ENCODE measurements around the gene PSMB4. TPM values are rescaled to one million over a fixed set of nuclear protein-coding genes. Genes with fewer than 3 reads are reported as not detected.
A peak's percentile ranks its signal among the peaks of the same experiment; 100 is the strongest.
"Not testable (repeated sequence)": the region's sequence is repeated elsewhere in the genome, so short reads cannot be mapped to it uniquely, and the experiment has no call there.

The PSMB4 gene
- total RNA-seq, 1 donor, result 461 TPM

DNA sequence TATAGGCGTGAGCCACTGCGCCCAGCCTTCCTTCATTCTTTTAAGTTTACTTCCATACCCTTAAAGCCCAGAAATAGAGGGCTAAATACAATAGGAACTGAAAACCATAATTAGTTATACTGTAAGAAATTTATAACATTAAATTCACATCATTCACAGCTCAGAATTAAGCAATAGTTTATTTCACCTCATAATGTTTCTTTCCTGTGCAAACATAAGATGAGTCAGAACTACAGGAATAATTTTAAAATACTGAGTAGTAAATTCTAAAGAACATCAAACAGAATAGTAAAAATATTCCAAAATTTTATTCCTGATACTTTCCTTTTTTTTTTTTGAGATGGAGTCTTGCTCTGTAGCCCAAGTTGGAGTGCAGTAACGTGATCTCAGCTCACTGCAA lies 35.8 kb downstream of the PSMB4 start:
- DNase-seq (ENCODE audit: low read depth in 2 of 3, low spot score in 2 of 3), result no peak

DNA sequence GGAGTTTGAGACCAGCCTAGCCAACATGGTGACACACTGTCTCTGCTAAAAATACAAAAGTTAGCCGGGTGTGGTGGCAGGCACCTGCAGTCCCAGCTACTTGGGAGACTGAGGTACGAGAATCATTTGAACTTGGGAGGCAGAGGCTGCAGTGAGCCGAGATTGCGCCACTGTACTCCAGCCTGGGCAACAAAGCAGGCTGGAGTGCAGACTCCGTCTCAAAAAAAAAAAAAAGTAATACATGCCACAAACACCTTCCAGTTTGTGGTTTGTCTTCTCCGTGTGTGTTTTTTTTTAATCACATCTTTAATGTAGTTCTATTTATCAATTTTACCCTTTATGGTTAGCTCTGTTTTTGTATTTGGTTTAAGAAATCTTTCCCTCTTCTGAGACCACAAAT lies 37.6 kb downstream of the PSMB4 start:
- no peak for DNase-seq (ENCODE audit: low read depth in 2 of 3, low spot score in 2 of 3)

DNA sequence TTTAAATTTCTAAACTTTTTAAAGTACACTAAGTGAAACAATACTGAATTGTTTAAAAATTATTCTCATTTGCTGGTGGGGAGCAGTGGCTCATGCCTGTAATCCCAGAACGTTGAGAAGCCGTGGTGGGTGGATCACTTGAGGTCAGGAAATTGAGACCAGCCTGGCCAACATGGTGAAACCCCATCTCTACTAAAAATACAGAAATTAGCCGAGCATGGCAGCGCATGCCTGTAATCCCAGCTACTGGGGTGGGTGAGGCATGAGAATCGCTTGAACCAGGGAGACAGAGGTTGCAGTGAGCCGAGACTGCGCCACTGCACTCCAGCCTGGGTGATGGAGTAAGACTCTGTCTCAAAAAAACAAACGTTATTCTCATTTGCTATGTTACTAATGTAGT lies 38.0 kb downstream of the PSMB4 start:
- not testable (repeated sequence) for DNase-seq (ENCODE audit: low read depth in 2 of 3, low spot score in 2 of 3)

DNA sequence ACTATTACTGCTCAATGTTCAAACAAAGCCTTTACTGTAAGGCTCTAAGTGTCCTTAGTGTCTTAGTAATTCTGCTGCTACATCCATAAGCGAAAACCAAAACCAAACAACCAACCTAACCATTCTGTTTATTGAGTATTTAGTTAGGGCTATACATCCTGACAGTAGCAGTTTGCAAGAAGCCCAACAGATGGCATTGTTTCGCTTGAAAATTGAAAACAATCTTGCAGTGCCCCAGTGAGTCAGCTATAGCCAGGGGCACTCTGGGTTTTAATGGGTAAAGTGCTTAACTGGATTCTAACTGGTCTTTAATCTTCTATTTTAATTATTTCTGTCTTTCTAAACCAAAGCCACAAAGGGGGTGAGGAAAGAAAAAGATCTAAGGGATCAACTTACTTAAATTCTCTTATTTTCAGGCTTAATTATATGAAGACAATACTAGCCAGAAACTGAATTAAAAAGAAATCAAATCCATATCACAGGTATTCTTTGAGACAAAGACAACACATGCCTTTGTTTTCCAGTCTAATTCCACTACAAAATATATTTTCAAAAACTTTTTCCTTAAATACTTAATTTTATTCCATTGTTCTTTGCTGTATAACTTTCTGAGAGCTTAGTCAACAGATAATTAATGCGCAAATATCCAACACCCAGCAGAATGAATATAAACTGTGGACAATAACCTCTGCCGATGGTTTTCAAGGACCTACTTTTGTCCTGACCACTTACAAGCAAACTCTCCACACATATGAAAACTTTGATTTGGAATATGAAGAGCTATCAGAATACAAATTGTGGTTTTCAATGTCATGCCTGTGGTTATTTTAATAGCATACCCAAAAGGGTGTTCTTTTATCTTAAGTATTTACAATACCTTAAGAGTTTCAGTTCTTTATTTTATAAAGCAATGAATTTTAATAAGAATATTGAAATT lies 44.7 kb downstream of the PSMB4 start:
- peak; percentile 43 to 86 (median 75) for DNase-seq (ENCODE audit: low read depth in 2 of 3, low spot score in 2 of 3)

DNA sequence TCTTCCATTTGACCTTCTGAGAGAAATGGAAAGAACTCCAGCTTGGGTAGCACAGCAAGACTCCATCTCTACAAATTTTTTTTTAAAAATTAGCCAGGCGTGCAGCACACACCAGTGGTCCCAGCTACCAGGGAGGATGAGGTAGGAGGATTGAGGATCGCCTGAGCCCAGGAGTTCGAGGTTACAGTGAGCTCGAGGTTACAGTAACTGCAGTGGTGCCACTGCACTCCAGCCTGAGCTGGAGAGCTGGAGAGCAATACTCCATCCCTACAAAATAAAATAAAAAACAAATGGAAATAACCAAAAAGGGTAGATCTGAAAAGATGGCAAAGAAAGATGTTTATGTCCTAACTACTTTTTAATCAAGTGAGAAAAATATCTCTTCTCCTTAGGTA lies 45.4 kb downstream of the PSMB4 start:
- DNase-seq (ENCODE audit: low read depth in 2 of 3, low spot score in 2 of 3), result no peak

DNA sequence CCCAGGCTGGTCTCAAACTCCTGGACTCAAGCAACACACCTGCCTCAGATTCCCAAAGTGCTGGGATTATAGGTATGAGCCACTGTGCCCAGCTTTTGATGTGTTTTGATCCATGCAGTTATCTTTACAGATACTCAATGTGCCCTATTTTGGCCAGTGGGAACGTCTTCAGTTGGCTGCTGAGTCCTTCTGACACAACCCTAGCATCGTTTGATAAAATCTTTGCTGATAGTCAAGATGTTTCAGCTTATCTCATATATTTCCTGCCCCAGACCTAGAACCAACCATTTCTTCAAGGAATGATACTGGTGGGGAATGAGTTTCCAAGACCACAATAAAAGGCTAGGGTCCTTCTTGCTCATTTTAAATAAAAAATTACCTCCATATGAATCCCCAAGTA lies 48.3 kb downstream of the PSMB4 start:
- no peak for DNase-seq (ENCODE audit: low read depth in 2 of 3, low spot score in 2 of 3)

Small RNA genes within 50 kb of the gene (small RNA-seq; reads per million reads assigned to genes)
- not detected for gene RNY4P25

Other genes with a start within 250 kb of the PSMB4 start
- gene TNFAIP8L2, start 242.9 kb upstream of the PSMB4 start, total RNA-seq, result 74.1 TPM
- 2.4 TPM for gene LYSMD1, start 233.7 kb upstream of the PSMB4 start, total RNA-seq
- gene SCNM1, start 233.4 kb upstream of the PSMB4 start, total RNA-seq, result 21.5 TPM
- under 0.01 TPM for gene TMOD4, start 223.6 kb upstream of the PSMB4 start, total RNA-seq
- 43.4 TPM for gene VPS72, start 209.4 kb upstream of the PSMB4 start, total RNA-seq
- gene PIP5K1A, start 201.0 kb upstream of the PSMB4 start, total RNA-seq, result 28.5 TPM
- gene PSMD4, start 144.8 kb upstream of the PSMB4 start, total RNA-seq, result 194 TPM
- 45.5 TPM for gene ZNF687, start 117.3 kb upstream of the PSMB4 start, total RNA-seq
- gene PI4KB, start 72.2 kb upstream of the PSMB4 start, total RNA-seq, result 70.0 TPM
- gene RFX5, start 52.3 kb upstream of the PSMB4 start, total RNA-seq, result 89.7 TPM
- gene SELENBP1, start 26.9 kb upstream of the PSMB4 start, total RNA-seq, result 3.0 TPM
- 53.3 TPM for gene POGZ, start 59.9 kb downstream of the PSMB4 start, total RNA-seq
- 0.81 TPM for gene CGN, start 111.8 kb downstream of the PSMB4 start, total RNA-seq
- 2.7 TPM for gene TUFT1, start 140.7 kb downstream of the PSMB4 start, total RNA-seq
- gene SNX27, start 212.5 kb downstream of the PSMB4 start, total RNA-seq, result 11.8 TPM